ENCODE measurements around the gene PLEKHA7. TPM values are rescaled to one million over a fixed set of nuclear protein-coding genes. Genes with fewer than 3 reads are reported as not detected.

PLEKHA7 gene
- total and polyA plus RNA-seq, 4 donors, result 13.3 to 31.8 (median 21.5) TPM

DNA sequence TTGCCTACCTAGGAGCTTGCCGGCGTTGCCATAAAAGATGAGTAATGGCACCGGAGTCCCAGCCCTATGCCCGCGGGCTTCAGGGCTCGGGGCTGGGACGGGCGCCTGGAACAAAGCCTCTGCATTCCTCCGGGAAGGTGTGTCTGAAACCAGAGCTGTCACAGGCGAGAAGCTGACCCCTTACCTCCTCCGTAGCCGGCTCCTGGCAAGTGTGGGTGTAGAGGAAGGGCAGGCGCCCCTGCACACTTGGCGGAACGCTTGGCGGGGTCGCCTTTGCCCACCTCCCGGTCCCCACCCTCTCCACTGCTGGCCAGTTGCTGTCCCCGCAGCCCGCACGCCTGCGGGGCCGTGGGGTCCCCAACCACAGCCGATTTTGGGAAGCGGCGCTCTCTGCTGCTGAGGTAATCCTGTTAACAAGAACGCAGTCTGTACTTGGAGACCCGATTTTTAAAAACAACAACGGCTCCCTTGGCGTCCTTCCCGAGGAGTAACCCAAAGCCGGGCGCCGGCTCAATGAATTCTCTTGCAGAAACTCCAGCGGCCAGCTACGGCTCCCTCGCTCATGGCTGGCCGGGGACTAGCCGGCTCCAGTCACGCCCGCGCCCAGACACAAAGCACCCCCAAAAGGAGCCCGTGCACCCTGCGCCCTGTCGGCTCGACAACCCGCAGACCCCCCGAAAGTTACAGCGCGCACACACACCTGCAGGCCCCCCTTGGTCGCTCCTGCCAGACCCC lies 89.2 kb downstream of the PLEKHA7 start:
- Histone ChIP-seq H3K27ac (ENCODE audit: low read depth in 1 of 2, low read length in 1 of 2) (peak overlapping the region; percentile 41 to 90), H3K4me1 (ENCODE audit: control insufficient read depth in 5 of 5, insufficient read depth in 5 of 5, low read length in 5 of 5) (peaks cover 0 to 32% (median 7%) of the 10 kb centered on the region in 5 donors), H3K9ac (ENCODE audit: insufficient read depth in 1 of 2, low read length in 2 of 2) (peak overlapping the region in 1 of 2 donors; percentile 13), H3K9me3 (ENCODE audit: control insufficient read depth in 4 of 4, insufficient read depth in 3 of 4, low read length in 3 of 4) (no peaks in the 10 kb centered on the region), H3K27me3 (ENCODE audit: control insufficient read depth in 3 of 3, insufficient read depth in 3 of 3, low read length in 2 of 3) (peaks cover 0 to 27% (median 19%) of the 10 kb centered on the region in 3 donors), H3K4me3 (peak overlapping the region; percentile 42), H3K36me3 (ENCODE audit: control insufficient read depth in 4 of 4, insufficient read depth in 4 of 4, low read length in 4 of 4) (no peaks in the 10 kb centered on the region)
- TF ChIP-seq, protein P1, sequence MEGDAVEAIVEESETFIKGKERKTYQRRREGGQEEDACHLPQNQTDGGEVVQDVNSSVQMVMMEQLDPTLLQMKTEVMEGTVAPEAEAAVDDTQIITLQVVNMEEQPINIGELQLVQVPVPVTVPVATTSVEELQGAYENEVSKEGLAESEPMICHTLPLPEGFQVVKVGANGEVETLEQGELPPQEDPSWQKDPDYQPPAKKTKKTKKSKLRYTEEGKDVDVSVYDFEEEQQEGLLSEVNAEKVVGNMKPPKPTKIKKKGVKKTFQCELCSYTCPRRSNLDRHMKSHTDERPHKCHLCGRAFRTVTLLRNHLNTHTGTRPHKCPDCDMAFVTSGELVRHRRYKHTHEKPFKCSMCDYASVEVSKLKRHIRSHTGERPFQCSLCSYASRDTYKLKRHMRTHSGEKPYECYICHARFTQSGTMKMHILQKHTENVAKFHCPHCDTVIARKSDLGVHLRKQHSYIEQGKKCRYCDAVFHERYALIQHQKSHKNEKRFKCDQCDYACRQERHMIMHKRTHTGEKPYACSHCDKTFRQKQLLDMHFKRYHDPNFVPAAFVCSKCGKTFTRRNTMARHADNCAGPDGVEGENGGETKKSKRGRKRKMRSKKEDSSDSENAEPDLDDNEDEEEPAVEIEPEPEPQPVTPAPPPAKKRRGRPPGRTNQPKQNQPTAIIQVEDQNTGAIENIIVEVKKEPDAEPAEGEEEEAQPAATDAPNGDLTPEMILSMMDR (IDR thresholded peaks at IDR 0.05; ENCODE audit: control extremely low read depth, extremely low read depth), result no peak
- ATAC-seq (ENCODE audit: insufficient read depth, low FRiP score) (peak; percentile 63), DNase-seq (peak; percentile 84 to 89 (median 85))
- WGBS, 2 donors, result 2 to 3% methylated on average over 48 to 51 of the region's 51 CpGs

DNA sequence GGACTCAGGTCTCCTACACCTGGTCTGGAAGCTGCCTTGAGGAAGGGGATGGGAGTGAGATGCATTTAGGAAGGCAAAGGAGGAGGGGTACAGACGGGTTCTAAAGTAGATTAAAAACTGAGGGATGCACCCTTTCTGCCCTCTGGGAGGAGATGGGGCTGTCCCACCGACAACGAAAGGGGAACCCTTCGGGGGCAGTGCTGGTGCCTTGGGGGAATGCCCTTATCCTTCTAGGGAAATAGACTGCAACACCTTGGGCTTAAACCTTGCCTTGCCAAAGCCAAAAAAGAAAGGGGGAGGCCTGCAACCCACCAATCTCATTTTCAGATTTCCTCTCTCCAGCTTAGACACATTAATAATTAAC lies 89.8 kb downstream of the PLEKHA7 start:
- WGBS, 2 donors, result 29 to 51% methylated on average over 4 of the region's 4 CpGs
- DNase-seq (no peak), ATAC-seq (ENCODE audit: insufficient read depth, low FRiP score) (no peak)
- TF ChIP-seq, protein P1 (IDR thresholded peaks at IDR 0.05; ENCODE audit: control extremely low read depth, extremely low read depth), result no peak
- Histone ChIP-seq H3K36me3 (ENCODE audit: control insufficient read depth in 4 of 4, insufficient read depth in 4 of 4, low read length in 4 of 4) (no peaks in the 10 kb centered on the region), H3K27ac (ENCODE audit: low read depth in 1 of 2, low read length in 1 of 2) (peak overlapping the region; percentile 44 to 90), H3K27me3 (ENCODE audit: control insufficient read depth in 3 of 3, insufficient read depth in 3 of 3, low read length in 2 of 3) (peaks cover 0 to 27% (median 19%) of the 10 kb centered on the region in 3 donors), H3K4me1 (ENCODE audit: control insufficient read depth in 5 of 5, insufficient read depth in 5 of 5, low read length in 5 of 5) (peaks cover 0 to 32% (median 7%) of the 10 kb centered on the region in 5 donors), H3K4me3 (no peak overlapping the region), H3K9me3 (ENCODE audit: control insufficient read depth in 4 of 4, insufficient read depth in 3 of 4, low read length in 3 of 4) (no peaks in the 10 kb centered on the region), H3K9ac (ENCODE audit: insufficient read depth in 1 of 2, low read length in 2 of 2) (no peak overlapping the region)

DNA sequence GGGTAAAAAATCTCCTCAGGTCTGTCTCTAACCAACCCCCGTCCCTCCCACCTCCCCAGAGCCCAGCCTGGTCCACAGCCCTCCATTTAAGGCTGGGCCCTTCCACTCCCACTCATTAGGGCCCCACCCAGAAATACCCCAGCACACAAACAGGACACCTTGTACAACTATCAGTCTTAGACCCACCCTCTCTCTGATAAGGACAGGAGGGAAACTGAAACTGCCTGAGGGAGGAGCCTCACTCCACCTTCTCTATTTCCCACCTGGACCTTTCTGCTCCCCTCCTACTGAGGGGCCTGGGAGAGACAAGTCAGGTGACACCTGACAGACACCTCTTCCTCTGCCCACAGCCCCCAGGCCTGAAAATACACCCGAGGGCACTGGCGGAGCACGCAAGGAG lies 90.2 kb downstream of the PLEKHA7 start:
- Histone ChIP-seq H3K36me3 (ENCODE audit: control insufficient read depth in 4 of 4, insufficient read depth in 4 of 4, low read length in 4 of 4) (no peaks in the 10 kb centered on the region), H3K27me3 (ENCODE audit: control insufficient read depth in 3 of 3, insufficient read depth in 3 of 3, low read length in 2 of 3) (peaks cover 0 to 27% (median 19%) of the 10 kb centered on the region in 3 donors), H3K9me3 (ENCODE audit: control insufficient read depth in 4 of 4, insufficient read depth in 3 of 4, low read length in 3 of 4) (no peaks in the 10 kb centered on the region), H3K27ac (ENCODE audit: low read depth in 1 of 2, low read length in 1 of 2) (peak overlapping the region; percentile 44 to 90), H3K4me3 (no peak overlapping the region), H3K4me1 (ENCODE audit: control insufficient read depth in 5 of 5, insufficient read depth in 5 of 5, low read length in 5 of 5) (peaks cover 0 to 32% (median 7%) of the 10 kb centered on the region in 5 donors), H3K9ac (ENCODE audit: insufficient read depth in 1 of 2, low read length in 2 of 2) (no peak overlapping the region)
- DNase-seq (no peak), ATAC-seq (ENCODE audit: insufficient read depth, low FRiP score) (peak; percentile 19)
- WGBS, 2 donors, result 71 to 78% methylated on average over 4 of the region's 4 CpGs
- TF ChIP-seq, protein P1 (IDR thresholded peaks at IDR 0.05; ENCODE audit: control extremely low read depth, extremely low read depth), result no peak

Measured in lung (tissue), 12 donors.